ACHN (cell line): ENCODE results near the gene SERTAD2.

Experiments used
- DNase-seq: peaks from one replicate; pipeline ENCODE4 v3.0.0-alpha.2; 2015
- in situ Hi-C: cut with HindIII; loops from 2 replicates; pipeline ENCODE4 v1.10.0; 2017; ENCODE audit warnings: low sequenced_read_pairs, low pct_ligation_motif_present, low pct_unique_long_range_greater_than_20kb

Gene SERTAD2, protein sequence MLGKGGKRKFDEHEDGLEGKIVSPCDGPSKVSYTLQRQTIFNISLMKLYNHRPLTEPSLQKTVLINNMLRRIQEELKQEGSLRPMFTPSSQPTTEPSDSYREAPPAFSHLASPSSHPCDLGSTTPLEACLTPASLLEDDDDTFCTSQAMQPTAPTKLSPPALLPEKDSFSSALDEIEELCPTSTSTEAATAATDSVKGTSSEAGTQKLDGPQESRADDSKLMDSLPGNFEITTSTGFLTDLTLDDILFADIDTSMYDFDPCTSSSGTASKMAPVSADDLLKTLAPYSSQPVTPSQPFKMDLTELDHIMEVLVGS

GRCh38 chr2:64653109-64654062 lies at the start of gene SERTAD2:
TSS of gene SERTAD2 (minus strand) at chr2:64653913. CDS start at chr2:64636871, 17,042 bp downstream.
- DNase-seq = peak; percentile 84
- in situ Hi-C loops = no loop called here

- in situ Hi-C loops = no loop called here
Observed at GRCh38 chr2:64700133-64700809, 46.6 kb upstream of the SERTAD2 start.

GRCh38 chr2:64699712-64700111 lies 46.0 kb upstream of the SERTAD2 start:
- peak; percentile 57 for DNase-seq
- in situ Hi-C loops = no loop called here

More at GRCh38 chr2:64700133-64700809, 46.6 kb upstream of the SERTAD2 start:
- no peak for DNase-seq

- peak; percentile 99 for DNase-seq
- in situ Hi-C loops = no loop called here
Observed at GRCh38 chr2:64698668-64699444, 45.1 kb upstream of the SERTAD2 start.

DNA sequence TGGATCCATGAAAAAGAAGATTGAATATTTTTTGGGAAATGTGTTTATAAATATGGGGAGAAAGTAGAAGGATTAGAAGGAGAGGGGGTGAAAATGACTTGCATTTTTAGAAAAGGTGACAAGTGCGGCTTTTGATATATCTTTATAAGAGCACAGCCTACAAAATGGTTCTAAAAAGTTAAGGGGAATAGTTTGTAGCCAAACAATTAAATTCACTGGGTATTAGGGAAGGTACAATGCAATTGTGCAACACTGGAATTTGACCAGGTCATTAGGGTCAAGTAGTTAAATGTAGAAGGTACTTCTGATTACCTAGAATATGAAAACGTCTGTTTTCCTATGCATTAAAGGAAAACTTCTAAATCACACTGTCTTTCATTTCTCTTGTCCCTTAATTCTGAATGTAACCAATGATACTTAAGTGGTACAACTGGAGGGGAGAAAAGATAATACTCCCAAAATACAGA lies 44.5 kb upstream of the SERTAD2 start:
- in situ Hi-C loops = no loop called here

GRCh38 chr2:64697297-64698176 lies 43.8 kb upstream of the SERTAD2 start:
- in situ Hi-C loops = no loop called here
- DNase-seq = peak; percentile 27

More for the DNA sequence above, 44.5 kb upstream of the SERTAD2 start:
- DNase-seq = peak; percentile 17

DNA sequence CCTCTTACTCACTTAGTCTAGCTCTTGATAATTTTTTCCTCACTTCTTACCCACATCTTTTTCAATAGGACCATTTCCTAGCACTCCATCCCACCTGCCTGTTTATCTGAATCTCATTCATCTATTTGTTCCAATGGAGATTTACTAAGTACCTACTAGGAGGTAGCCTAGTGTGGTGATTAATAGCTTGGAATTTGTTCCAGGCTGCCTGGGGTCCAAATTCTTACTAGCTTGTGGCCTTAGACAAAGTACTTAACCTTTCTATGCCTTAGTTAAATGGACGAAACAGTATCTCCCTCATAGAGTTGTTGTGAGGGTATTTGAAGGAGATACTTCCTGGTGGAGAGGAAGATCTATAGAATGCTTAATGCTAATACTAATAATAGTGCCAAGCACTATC lies 42.9 kb upstream of the SERTAD2 start:
- peak; percentile 29 for DNase-seq
- in situ Hi-C loops = no loop called here

DNA sequence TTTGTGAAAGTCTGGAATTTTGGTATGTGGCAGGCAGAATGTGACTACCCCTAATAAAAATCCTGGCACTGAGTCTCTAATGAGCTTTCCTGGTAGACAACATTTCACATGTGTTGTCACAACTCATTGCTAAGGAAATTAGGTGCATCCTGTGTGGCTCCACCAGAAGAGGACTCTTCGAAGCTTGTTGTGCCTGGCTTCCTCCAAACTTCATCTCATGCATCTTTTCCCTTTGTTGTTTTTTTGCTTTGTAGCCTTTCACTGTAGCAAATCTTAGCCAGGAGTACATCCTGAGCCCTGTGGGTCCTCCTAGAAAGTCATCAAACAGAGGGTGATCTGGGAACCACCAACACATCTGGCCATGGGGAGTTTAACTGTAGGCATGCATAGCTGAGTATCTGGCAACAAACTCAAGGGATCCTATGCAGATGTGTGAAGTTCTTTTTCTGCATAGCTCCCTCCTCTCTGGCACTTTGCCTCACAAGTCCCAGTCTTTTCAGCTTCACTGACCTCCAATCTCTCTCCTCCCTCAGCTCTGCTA lies 42.1 kb upstream of the SERTAD2 start:
- in situ Hi-C loops = no loop called here
- peak; percentile 55 for DNase-seq

DNA sequence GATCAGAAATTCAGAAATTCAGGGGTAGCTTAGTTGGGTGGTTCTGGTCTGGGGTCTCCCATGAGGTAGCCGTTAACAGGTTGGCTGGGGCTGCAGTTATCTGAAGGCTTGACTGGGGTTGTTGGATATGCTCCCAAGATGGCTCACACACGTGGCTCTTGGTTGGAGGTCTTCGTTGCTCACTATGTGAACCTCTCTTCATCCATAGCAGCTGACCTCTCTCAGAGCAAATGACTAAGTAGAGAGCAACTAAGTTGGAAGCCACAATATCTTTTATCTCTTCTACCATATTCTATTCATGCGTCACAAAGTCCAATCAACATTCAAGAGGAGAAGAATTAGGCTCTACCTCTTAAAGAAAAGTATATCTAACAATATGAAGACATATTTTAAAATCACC lies 38.7 kb upstream of the SERTAD2 start:
- DNase-seq = no peak

DNA sequence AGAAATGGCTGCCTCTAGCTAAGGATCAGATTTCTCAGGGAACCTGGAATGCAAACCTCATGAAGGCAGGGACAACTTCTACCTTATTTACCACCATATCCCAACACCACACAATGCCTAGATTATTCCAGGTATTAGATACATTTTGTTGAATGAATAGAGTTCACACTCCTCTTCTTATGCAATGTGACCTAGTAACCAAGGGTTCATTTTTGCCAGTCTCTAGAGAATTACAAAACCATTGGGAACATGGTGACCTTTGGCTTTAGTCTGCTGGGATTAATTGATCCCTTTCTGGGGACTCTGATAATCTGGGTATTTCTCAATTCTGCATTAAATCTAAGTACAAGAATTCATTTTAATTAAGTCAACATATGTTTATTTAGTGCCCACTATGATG lies 35.2 kb upstream of the SERTAD2 start:
- in situ Hi-C loops = no loop called here
- DNase-seq = no peak

More for the DNA sequence above, 38.7 kb upstream of the SERTAD2 start:
- in situ Hi-C loops = no loop called here

DNA sequence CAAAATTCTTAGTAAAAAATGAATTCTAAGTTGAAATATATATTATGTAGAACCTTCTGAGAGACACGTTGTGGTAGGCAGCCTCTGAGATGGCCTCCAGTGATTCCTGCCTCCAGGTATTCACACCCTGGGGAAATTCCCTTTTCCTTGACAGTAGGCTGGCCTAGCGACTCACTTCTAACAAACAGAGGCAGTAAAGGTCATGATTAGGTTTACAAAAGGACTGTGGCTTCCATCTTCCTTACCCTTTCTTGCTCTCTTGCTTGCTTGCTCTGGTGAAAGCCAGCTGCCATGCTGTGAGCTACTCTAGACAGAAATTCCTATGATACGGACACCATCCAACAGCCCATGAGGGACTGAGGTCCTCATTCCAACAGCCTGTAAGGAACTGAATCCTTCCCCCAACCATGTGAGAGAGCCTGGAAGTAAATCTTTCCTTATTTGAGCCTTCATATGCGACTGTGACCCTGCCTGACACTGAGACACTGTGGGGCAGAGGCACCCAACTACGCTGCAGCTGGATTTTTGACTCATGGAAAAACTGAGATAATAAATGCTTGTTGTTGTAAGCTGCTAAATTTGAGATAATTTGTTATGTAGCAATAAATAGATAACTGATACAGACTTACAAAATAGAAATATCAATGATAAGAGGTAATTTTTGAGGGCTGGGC lies 32.7 kb upstream of the SERTAD2 start:
- in situ Hi-C loops = no loop called here

GRCh38 chr2:64685430-64685829 lies 31.7 kb upstream of the SERTAD2 start:
- no peak for DNase-seq
- in situ Hi-C loops = no loop called here

More for the DNA sequence above, 32.7 kb upstream of the SERTAD2 start:
- no peak for DNase-seq

GRCh38 chr2:64683771-64684510 lies 30.2 kb upstream of the SERTAD2 start:
- DNase-seq = no peak
- in situ Hi-C loops = no loop called here

DNA sequence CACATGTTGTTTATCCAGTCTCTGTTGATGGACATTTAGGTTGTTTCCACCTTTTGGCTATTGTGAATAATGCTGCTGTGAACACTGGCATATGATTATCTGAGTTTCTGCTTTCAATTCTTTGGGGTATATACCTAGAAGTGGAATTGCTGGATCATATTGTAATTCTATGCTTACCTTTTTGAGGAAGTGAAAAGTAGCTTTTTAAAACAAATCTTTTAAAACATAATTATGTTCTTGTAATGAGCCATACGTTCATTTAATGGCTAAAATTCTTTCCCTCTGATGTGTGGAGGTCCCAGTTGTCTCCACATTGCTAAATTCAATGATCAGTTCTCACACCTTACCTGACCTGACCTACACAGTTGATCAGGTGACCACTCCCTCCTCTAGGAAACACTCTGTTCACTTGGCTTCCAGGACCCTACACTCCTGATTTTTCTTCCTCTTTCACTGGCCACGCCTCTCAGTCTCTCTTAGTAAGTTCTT lies 27.8 kb upstream of the SERTAD2 start:
- no peak for DNase-seq
- in situ Hi-C loops = no loop called here

DNA sequence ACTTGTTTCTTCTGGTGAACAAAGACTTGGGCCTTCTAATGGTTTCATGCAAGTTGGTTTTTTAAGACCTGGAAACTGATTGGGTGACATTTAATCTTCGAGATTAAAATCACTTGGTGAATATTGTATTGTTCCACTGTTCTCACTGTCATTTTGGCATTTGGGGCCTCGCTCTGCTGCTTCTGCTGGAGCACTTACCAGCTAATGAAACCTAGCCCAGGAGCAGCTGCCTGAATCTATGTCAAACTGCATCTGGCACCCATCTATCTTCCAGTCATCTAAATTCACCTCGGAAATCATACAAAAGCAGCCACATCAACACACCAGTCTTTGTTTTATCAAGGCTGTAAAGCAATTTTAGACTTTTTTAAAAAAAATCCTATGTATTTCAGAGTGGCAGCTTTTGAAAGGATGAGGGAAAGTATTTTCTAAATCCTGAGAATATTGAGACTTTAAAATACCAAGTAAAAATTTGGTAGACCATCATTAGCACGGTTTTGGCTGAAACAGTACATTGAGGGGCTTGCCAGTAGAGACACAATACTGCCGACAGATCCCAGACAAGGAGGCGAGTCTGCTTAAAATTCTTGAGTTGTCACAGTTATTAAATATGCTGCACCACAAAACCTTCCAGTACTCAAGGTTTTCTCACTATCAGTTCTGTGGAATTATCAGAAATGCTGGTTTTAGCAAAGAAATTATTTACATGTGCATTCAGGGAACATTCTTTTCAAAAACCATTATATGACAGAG lies 26.1 kb upstream of the SERTAD2 start:
- DNase-seq = no peak
- in situ Hi-C loops = no loop called here
